MCF 10A (cell line): Measurements from ENCODE around the gene ACBD4. TPM values are rescaled to one million over a fixed set of nuclear protein-coding genes. Genes with fewer than 3 reads are reported as not detected.

Experiments used
- BruUV-seq: library from RNA; stranded (reverse); fragments of 400-500 nt; replicated peaks from 2 replicates; lab custom pipeline; 2021; lab: Mats Ljungman, UMichigan
- CTCF ChIA-PET: fragments of 300-600 bp; sonication (Branson Sonifier 250); formaldehyde crosslinking; extraction: SDS; loops from one replicate; lab custom pipeline; 2021; ENCODE audit warnings: antibody characterized with exemption, inconsistent platforms; lab: Yijun Ruan, JAX
- POLR2A ChIA-PET: fragments of 300-600, 350-650 bp; sonication (Branson Sonifier 250); formaldehyde crosslinking; extraction: SDS; loops from one replicate; lab custom pipeline; 2020; ENCODE audit warnings: antibody characterized with exemption, inconsistent platforms; lab: Yijun Ruan, JAX
- DNase-seq: peaks from one replicate; pipeline ENCODE4 v3.0.0-alpha.2; 2018; ENCODE audit not compliant: unreplicated experiment
- H3K27ac Mint-ChIP-seq: one replicate; pipeline ENCODE4 v1.8.0; 2022; ENCODE audit warnings: mild to moderate bottlenecking, low read depth, mixed read lengths; ENCODE audit not compliant: unreplicated experiment
- H3K27me3 Mint-ChIP-seq: one replicate; pipeline ENCODE4 v1.8.0; 2022; ENCODE audit warnings: mixed read lengths; ENCODE audit not compliant: insufficient read depth, unreplicated experiment
- H3K36me3 Mint-ChIP-seq: one replicate; pipeline ENCODE4 v1.8.0; 2022; ENCODE audit warnings: mild to moderate bottlenecking, moderate library complexity, mixed read lengths; ENCODE audit not compliant: insufficient read depth, unreplicated experiment
- H3K4me1 Mint-ChIP-seq: one replicate; pipeline ENCODE4 v1.8.0; 2022; ENCODE audit warnings: mixed read lengths; ENCODE audit not compliant: insufficient read depth, unreplicated experiment
- H3K4me3 Mint-ChIP-seq: one replicate; pipeline ENCODE4 v1.8.0; 2022; ENCODE audit warnings: mild to moderate bottlenecking, moderate library complexity, mixed read lengths; ENCODE audit not compliant: unreplicated experiment
- H3K9me3 Mint-ChIP-seq: one replicate; pipeline ENCODE4 v1.8.0; 2022; ENCODE audit warnings: mixed read lengths; ENCODE audit not compliant: unreplicated experiment
- intact Hi-C: fragments of 100-400 bp; cut with micrococcal nuclease; formaldehyde crosslinking; loops from 2 replicates; pipeline ENCODE4 v1.14.1; 2022
- total RNA-seq: library from RNA; stranded (reverse); gene quantifications from 2 replicates; pipeline ENCODE4 v1.2.3, GENCODE V29; 2022
- TF ChIP-seq, protein P1 (sequence below): fragments of 200-600 bp; IDR thresholded peaks from one replicate; pipeline ENCODE4 v1.8.0; 2022; ENCODE audit warnings: antibody characterized with exemption, mild to moderate bottlenecking; ENCODE audit not compliant: unreplicated experiment

The ACBD4 gene
- total RNA-seq, 1 experiment from 2014 or later = 7.8 TPM

GRCh38 chr17:45107293-45108010, 28.0 kb upstream of the ACBD4 start:
- no peak for DNase-seq
- Mint-ChIP-seq H3K36me3 (peaks cover 83% of the 10 kb centered on the region), H3K4me1 (peaks cover 9% of the 10 kb centered on the region), H3K4me3 (no peak overlapping the region), H3K27me3 (no peaks in the 10 kb centered on the region), H3K27ac (no peak overlapping the region), H3K9me3 (no peaks in the 10 kb centered on the region)
- ChIA-PET CTCF (interaction anchor here (0.7 to 2.7 kb wide), 4 partner anchors 8 to 27 kb away, joined by 3 to 19 read pairs (median 6); no protein-coding TSS in a partner anchor), POLR2A (interaction anchor here (0.7 to 2.3 kb wide), 4 partner anchors 10 to 21 kb away, joined by 3 to 9 read pairs (median 4); no protein-coding TSS in a partner anchor)
- TF ChIP-seq, protein P1, sequence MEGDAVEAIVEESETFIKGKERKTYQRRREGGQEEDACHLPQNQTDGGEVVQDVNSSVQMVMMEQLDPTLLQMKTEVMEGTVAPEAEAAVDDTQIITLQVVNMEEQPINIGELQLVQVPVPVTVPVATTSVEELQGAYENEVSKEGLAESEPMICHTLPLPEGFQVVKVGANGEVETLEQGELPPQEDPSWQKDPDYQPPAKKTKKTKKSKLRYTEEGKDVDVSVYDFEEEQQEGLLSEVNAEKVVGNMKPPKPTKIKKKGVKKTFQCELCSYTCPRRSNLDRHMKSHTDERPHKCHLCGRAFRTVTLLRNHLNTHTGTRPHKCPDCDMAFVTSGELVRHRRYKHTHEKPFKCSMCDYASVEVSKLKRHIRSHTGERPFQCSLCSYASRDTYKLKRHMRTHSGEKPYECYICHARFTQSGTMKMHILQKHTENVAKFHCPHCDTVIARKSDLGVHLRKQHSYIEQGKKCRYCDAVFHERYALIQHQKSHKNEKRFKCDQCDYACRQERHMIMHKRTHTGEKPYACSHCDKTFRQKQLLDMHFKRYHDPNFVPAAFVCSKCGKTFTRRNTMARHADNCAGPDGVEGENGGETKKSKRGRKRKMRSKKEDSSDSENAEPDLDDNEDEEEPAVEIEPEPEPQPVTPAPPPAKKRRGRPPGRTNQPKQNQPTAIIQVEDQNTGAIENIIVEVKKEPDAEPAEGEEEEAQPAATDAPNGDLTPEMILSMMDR = no peak
- BruUV-seq = no TSS peak
- intact Hi-C loops = loop anchor here (2.0 kb wide), 1 partner anchor 25 kb away; the partner anchor contains the start of gene PLCD3

DNA sequence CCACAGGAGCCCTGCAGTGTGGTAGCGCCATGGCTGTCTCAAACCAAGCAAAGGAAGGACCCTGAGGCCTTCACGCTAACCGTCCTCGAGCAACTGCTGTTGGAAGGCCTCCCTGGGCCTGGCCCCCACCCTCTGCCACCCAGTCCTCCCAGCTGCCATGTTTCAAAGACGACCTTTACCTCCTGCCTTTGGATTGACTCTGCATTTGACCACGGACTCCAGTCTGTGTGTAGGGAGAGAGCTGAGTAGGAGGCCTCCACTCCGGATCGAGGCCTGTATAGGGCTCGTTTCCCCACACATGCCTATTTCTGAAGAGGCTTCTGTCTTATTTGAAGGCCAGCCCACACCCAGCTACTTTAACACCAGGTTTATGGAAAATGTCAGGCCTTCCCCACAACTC, 27.4 kb upstream of the ACBD4 start:
- Mint-ChIP-seq H3K27ac (no peak overlapping the region), H3K9me3 (no peaks in the 10 kb centered on the region), H3K36me3 (peaks cover 77% of the 10 kb centered on the region)

DNA sequence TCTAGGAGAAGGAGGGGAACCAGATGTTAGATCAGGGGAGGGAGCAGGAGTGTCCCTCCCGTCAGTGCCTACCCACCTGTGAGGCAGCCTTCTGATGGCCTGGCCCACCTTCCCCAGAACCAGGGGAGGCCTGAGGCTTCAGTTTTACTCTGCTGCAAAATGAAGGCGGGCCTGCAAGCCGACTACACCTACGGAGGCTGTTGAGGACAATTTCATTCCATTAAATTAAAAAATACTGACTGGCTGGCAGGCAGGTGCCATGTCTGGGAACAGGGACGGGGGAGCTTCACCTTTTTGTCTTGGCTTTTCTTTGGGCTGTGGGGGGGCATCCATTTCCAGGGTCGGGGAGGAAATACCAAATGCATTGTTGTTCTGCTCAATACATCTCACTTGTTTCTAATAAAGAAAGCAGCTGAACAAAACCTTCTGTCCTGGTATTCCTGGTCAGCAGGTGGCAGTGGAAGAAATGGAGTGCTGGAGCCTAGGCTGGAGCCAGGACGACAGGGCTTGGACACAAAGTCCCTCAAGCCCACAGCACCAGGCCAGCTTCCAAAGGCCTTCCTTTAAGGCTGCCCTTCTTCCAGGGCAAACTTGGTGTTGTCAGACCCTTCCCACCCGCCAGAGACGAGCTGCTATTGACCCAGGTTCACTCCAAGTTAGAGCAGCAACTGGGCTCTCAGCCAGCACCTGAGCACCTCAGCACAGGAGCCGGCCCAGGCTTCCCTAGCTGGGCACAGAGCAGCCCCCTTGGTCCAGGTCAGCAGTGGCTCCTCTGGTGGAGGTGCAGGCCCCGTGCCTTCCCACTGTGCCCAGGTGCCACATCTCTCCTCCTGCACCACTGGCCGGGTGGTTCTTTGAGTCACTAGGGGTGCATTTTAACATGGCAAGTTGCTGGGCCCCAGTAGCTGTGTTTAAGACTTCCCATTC, 26.6 kb upstream of the ACBD4 start:
- ChIA-PET CTCF (interaction anchor here (0.7 to 2.7 kb wide), 9 partner anchors 8 to 86 kb away, joined by 3 to 19 read pairs (median 4); partner anchors contain the start of gene ACBD4), POLR2A (interaction anchor here (0.6 to 2.3 kb wide), 8 partner anchors 9 to 46 kb away, joined by 3 to 9 read pairs (median 4); no protein-coding TSS in a partner anchor)
- TSS peak; percentile 27 for BruUV-seq
- Mint-ChIP-seq H3K27ac (peak overlapping the region; percentile 77), H3K4me3 (no peak overlapping the region), H3K27me3 (no peaks in the 10 kb centered on the region), H3K9me3 (no peaks in the 10 kb centered on the region), H3K4me1 (no peaks in the 10 kb centered on the region), H3K36me3 (peaks cover 69% of the 10 kb centered on the region)
- intact Hi-C loops = loop anchor here (2.0 kb wide), 1 partner anchor 24 kb away; the partner anchor contains the start of gene PLCD3
- DNase-seq = peak; percentile 29
- TF ChIP-seq, protein P1 = no peak

More for the DNA sequence above, 27.4 kb upstream of the ACBD4 start:
- Mint-ChIP-seq H3K4me3 (no peak overlapping the region), H3K27me3 (no peaks in the 10 kb centered on the region), H3K4me1 (peaks cover 3% of the 10 kb centered on the region)
- DNase-seq = no peak
- BruUV-seq = no TSS peak
- intact Hi-C loops = loop anchor here (2.0 kb wide), 1 partner anchor 25 kb away; the partner anchor contains the start of gene PLCD3
- ChIA-PET CTCF (interaction anchor here (1.3 to 2.7 kb wide), 4 partner anchors 9 to 19 kb away, joined by 3 to 19 read pairs (median 6); no protein-coding TSS in a partner anchor), POLR2A (interaction anchor here (0.9 to 2.3 kb wide), 5 partner anchors 9 to 23 kb away, joined by 3 to 9 read pairs (median 4); no protein-coding TSS in a partner anchor)
- TF ChIP-seq, protein P1 = no peak
